GM19468 (cell line): Measurements from ENCODE around the gene CLIP1.
"Not testable (repeated sequence)": the region's sequence is repeated elsewhere in the genome, so short reads cannot be mapped to it uniquely, and the experiment has no call there.

Source experiments
- ATAC-seq: cut with Tn5 transposase; IDR thresholded peaks from one replicate; pipeline ENCODE4 v1.9.1; 2021; ENCODE audit warnings: mild to moderate bottlenecking, moderate library complexity, moderate number of reproducible peaks; ENCODE audit not compliant: unreplicated experiment; ENCODE audit errors: extremely low read depth

Gene CLIP1

GRCh38 chr12:122399592-122400373, 22.7 kb downstream of the CLIP1 start:
- no peak for ATAC-seq

DNA sequence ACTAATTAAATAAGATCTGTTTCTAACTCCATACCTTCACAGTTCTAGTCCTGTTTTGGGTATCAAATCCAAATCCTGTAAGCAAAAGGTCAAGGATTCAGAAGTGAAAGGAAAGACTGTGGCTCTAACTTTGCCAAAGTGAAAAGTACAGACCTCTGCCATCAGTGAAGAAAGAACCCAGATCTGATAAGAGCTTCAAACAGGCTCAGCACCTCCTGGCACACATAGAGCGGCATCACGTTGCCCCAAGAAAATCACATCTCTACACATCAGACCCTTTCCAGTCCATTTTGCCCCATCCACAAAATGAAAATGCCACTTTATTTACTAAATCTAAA, 23.2 kb downstream of the CLIP1 start:
- ATAC-seq = no peak

DNA sequence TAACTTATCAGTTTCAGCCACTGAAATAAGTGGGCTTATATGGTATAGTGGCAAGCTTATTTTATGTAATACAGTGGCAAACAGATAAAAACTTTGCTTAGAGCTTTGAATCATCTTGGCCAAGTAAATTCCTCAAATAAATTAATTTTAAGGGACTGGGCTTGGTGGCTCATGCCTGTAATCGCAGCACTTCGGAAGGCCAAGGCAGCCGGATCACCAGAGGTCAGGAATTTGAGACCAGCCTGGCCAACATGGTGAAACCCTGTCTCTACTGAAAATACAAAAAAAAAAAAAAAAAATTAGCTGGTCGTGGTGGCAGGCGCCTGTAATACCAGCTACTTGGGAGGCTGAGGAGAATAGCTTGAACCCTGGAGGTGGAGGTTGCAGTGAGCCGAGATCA, 24.5 kb downstream of the CLIP1 start:
- not testable (repeated sequence) for ATAC-seq

DNA sequence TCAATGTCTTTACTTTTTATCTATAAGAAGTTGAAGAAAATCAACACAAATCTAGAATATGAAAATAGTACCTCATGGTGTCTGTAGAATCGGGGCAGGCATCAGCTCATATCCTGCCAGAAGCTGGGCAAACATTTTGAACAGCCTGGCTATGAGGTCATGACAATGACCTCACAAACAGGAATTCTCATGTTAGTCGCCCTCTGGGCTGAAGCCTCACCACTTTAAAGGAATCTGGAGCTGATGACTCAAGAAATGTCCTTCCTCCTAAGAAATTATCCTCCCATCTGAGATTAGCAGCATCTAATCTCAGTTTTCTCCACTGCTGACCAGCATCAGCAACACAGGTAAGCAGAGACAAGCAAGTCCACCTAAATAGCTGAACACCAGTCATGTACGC, 27.1 kb downstream of the CLIP1 start:
- ATAC-seq = no peak

DNA sequence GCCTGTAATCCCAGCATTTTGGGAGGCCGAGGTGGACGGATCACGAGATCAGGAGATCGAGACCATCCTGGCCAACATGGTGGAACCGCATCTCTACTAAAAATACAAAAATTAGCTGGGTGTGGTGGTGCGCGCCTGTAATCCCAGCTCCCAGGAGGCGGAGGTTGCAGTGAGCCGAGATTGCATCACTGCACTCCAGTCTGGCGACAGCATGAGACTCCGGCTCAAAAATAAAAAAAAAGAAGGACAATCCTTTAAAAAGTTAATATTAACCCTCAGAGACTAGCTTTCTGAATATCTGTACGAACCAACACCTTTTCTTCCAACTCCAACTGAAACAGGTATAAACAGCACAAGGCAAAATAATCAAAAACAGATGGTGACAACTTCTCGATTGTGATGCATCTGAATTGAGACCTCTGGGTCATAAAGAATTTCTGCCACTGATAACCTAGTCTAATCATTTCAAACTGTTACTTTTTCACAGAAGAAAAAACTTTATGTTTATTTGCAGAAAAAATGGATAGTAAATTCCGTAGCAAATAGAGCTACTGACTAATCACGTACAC, 27.8 kb downstream of the CLIP1 start:
- ATAC-seq = no peak

- ATAC-seq = no peak
These were observed 28.7 kb downstream of the CLIP1 start for GRCh38 chr12:122393817-122394216.

DNA sequence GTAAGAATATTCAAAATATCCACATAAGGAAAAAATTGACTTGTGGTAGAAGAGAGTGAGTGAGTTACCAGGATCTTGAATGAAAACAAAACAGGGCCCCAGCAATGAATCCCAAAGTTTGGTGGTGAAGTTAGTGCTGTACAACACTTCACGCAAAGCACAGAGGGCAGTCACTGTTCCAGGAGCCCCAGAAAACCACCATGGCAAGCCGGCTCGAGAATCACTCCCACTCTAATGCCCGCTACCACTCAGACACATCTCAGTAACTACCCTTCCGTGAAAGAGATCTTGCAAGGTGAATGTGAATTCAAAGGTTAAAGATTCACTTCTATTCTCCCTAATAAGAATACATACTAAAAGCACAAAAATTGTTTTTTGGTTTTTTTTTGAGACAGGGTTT, 30.1 kb downstream of the CLIP1 start:
- ATAC-seq = no peak

DNA sequence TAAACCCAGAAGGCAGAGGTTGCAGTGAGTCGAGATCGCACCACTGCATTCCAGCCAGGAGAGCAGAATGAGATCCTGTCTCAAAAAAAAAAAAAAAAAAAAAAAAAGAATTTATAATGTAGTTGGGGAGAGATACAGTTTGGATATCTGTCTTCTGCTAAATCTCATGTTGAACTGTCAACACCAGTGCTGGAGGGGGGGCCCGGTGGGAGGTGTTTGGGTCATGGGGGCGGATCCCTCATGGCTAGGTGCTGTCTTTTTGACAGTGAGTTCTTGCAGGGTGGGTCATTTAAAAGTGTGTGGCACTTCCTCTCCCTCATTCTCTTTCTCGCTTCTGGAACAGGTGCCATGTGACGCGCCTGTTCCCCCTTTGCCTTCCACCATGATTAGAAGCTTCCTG, 32.8 kb downstream of the CLIP1 start:
- no peak for ATAC-seq

GRCh38 chr12:122387887-122388286, 34.6 kb downstream of the CLIP1 start:
- no peak for ATAC-seq

- no peak for ATAC-seq
These were observed 37.1 kb downstream of the CLIP1 start for GRCh38 chr12:122385171-122386016.

- no peak for ATAC-seq
These were observed 39.5 kb downstream of the CLIP1 start for GRCh38 chr12:122382919-122383350.

DNA sequence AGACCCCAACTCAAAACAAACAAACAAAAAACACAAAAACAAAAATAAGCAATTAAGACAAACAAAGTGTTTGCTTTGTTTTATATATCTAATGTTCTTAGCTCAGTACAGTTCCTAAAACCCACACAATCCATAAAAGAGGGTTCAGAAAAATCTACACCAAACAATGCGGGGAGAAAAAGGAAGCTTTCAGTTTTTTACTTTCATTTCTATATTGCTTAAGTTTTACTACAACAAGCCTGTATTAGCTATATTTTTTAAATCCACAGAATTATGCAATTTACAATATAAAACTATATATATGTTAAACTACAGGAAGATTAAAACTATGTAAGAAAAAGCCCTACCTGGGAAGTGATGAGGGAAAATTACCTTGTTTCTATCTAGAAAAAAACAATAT, 41.4 kb downstream of the CLIP1 start:
- ATAC-seq = no peak

GRCh38 chr12:122376751-122377150, 45.7 kb downstream of the CLIP1 start:
- not testable (repeated sequence) for ATAC-seq

GRCh38 chr12:122374707-122375106, 47.8 kb downstream of the CLIP1 start:
- no peak for ATAC-seq

GRCh38 chr12:122371475-122372045, 50.9 kb downstream of the CLIP1 start:
- ATAC-seq = no peak

DNA sequence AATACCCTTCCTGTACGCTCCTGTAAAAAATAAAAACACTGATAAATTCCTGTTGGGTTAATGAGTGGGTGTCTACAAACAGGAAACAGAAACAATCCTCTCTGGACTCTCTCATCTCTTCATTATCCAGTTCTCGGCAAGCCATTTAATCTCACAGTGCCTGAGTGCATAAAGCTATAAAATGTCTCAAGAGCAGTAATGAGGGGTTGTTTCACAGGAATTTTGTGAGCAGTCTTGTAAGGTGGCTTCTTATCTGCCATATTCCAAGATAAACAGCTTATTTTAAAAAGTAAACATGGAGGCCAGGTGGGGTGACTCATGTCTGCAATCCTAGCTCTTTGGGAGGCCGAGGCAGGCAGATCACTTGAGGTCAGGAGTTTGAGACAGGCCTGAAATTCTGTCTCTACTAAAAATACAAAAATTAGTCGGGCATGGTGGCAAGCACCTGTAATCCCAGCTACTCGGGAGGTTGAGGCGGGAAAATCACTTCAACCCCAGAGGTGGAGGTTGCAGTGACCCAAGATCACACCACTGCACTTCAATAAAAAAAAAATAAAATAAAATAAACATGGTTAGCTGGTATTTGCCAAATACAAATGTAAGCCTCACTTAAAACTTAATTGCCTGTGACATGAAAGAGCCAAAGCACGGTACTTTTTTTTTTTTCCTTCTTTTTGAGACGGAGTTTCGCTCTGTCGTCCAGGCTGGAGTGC, 54.0 kb downstream of the CLIP1 start:
- no peak for ATAC-seq

DNA sequence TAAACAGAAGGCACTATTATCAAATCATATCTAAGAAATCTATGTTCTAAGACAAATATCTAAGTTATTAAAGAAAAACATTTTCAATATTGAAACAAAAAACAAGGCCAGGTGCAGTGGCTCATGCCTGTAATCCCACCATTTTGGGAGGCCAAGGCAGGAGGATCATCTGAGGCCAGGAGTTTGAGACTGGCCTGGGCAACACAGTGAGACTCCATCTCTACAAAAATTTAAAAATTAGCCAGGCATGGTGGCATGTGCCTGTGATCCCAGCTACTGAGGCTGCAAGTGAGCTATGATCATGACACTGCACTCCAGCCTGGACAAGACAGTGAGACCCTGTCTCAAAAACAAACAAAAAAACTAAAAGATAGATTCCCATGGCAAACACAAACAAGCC, 54.8 kb downstream of the CLIP1 start:
- not testable (repeated sequence) for ATAC-seq

DNA sequence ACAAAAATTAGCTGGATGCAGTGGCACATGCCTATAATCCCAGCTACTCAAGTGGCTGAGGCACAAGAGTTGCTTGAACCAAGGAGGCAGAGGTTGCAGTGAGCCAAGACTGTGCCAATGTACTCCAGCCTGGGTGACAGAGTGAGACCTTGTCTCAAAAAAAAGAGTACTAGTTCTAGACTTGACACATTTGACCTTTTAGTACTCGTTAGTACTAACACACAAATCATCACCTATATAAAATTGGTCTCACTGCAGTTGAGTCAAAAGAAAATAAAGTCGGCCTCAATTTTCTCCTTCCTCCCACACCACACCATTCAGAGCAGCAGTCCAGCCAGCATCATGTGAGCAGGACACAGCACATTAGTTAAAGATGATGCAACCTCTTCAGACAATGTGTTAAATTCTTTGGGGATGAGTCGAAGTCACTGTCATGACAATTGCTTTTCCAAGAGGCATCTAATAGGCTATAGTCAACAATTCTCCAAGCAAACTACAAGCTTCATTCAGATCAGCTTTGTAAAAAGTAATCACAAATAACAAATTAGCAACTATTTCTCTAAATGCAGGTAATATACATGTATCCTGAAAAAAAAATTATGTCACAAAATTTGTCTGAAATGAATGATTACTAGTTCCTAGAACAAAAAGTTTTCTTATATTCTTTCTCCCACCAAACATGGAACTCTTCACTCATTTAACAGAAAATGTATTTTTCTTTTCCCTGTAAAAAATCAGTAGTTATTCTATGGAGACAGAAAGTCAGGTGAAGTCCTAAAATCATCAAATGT, 55.6 kb downstream of the CLIP1 start:
- ATAC-seq = no peak

- ATAC-seq = not testable (repeated sequence)
These were observed 57.2 kb downstream of the CLIP1 start for GRCh38 chr12:122365226-122365625.
